Small intestine (tissue), 7 donors: ENCODE results near the gene ATL2. TPM values are rescaled to one million over a fixed set of nuclear protein-coding genes. Genes with fewer than 3 reads are reported as not detected.
A peak's percentile ranks its signal among the peaks of the same experiment; 100 is the strongest.
"Not testable (repeated sequence)": the region's sequence is repeated elsewhere in the genome, so short reads cannot be mapped to it uniquely, and the experiment has no call there.

Experiments
- DNase-seq, 2 donors: peaks; one replicate each; pipeline versions ENCODE4 v3.0.0 to v3.0.0-alpha.2; 2013
- FAIRE-seq: peaks from 2 replicates; lab custom pipeline; 2012; peaks lifted over from hg19 to GRCh38; lab: Jason Lieb, UNC
- H3K27ac ChIP-seq, 3 donors: one replicate each; pipeline ENCODE4 v1.5.1; 2013; ENCODE audit warnings: low read length in 2 of 3, mild to moderate bottlenecking in 2 of 3, control low read depth in 1 of 3, inconsistent platforms in 1 of 3, low read depth in 1 of 3, moderate library complexity in 1 of 3
- H3K27me3 ChIP-seq, 3 donors: one replicate each; pipeline ENCODE4 v1.6.1; 2013; ENCODE audit warnings: low read length in 3 of 3, inconsistent platforms in 1 of 3; ENCODE audit not compliant: control insufficient read depth in 3 of 3, insufficient read depth in 3 of 3
- H3K36me3 ChIP-seq, 3 donors: one replicate each; pipeline ENCODE4 v1.6.1; 2013; ENCODE audit warnings: low read length in 3 of 3, inconsistent platforms in 1 of 3, low read depth in 1 of 3, mild to moderate bottlenecking in 1 of 3, moderate library complexity in 1 of 3; ENCODE audit not compliant: control insufficient read depth in 3 of 3, insufficient read depth in 2 of 3
- H3K4me1 ChIP-seq, 3 donors: one replicate each; pipeline ENCODE4 v1.6.1; 2013; ENCODE audit warnings: low read length in 2 of 3, inconsistent platforms in 1 of 3, low read depth in 1 of 3, mild to moderate bottlenecking in 1 of 3, moderate library complexity in 1 of 3; ENCODE audit not compliant: control insufficient read depth in 3 of 3, insufficient read depth in 2 of 3
- H3K4me3 ChIP-seq, 3 donors: one replicate each; pipeline ENCODE4 v1.5.1; 2013; ENCODE audit warnings: low read length in 3 of 3, control low read depth in 1 of 3, inconsistent platforms in 1 of 3, low read depth in 1 of 3, mild to moderate bottlenecking in 1 of 3, moderate library complexity in 1 of 3
- H3K9me3 ChIP-seq, 2 donors: one replicate each; pipeline ENCODE4 v1.6.1; 2013; ENCODE audit warnings: low read depth in 1 of 2, low read length in 1 of 2; ENCODE audit not compliant: control insufficient read depth in 2 of 2, insufficient read depth in 1 of 2
- WGBS, 3 donors: extraction: QIAGEN DNeasy Blood & Tissue Kit; methylation state at CpG; one replicate each; pipeline ENCODE4 v1.1.7; 2013; 5-methylcytosine and 5-hydroxymethylcytosine counted together
- polyA plus RNA-seq, 4 donors: library from polyadenylated mRNA; stranded (reverse) in 3 of 4; unstranded in 1 of 4; fragments of 200-250 nt in 3 of 4; fragments of 120-200 nt in 1 of 4; gene quantifications; one replicate each; pipeline versions ENCODE4 v1.2.1 to v1.2.3, GENCODE V29; 2013
- donor health status: healthy with polysubstance abuse.
- donor health status: control.
- donor health status: control.
- donor health status: Bipolar disorder and iron deficiency.
- donor health status: healthy.

The ATL2 gene
- polyA plus RNA-seq, 4 donors = 26.2 to 78.8 (median 34.5) TPM

DNA sequence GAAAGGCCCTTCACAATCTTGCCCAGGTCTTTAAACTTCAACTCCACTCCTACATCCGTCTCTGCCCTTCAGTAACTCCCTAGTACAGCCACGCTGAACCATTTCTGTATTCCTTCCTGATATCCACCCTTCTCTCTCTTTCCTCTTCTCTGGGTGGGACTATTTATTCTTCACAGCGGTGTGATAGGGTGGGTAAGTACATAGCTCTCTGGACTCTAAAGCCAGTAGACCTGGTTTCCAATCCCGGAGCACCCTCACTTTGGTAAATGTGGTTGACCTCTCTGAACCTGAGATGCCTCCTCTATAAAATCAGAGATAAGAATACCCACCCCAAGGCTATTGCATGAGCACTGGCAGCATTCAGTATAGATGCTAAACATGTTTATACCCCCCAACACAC, 86.7 kb downstream of the ATL2 start:
- H3K4me3 ChIP-seq = no peak overlapping the region
- peaks cover 0 to 3% (median 0%) of the 10 kb centered on the region in 3 donors for H3K36me3 ChIP-seq
- FAIRE-seq = no peak
- H3K9me3 ChIP-seq = peaks cover 0 to 4% of the 10 kb centered on the region in 2 donors
- H3K27me3 ChIP-seq = no peaks in the 10 kb centered on the region
- H3K27ac ChIP-seq = no peak overlapping the region
- DNase-seq = no peak
- peaks cover 0 to 13% (median 0%) of the 10 kb centered on the region in 3 donors for H3K4me1 ChIP-seq
- 14 to 52% (median 28%) methylated on average over 4 of the region's 4 CpGs for WGBS, 3 donors

DNA sequence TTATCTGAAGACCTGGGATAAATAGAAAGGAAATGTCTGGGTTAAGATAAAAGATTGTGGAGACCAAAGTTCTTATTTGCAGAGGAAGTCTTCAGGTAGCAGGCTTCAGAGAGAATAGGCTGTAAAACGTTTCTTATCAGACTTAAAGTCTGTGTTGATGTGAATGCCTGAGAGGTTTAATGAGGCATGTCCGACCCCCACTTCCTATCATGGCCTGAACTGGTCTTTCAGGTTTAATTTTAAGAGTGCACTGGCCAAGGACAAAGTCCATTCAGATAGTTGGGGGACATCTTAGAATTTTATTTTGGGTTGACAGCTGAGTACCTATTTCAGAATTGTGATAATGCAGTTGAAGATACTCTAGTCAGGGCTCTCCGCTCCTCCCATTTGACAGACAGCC, 92.1 kb downstream of the ATL2 start:
- 18 to 34% (median 20%) methylated on average over 3 of the region's 3 CpGs for WGBS, 3 donors
- Histone ChIP-seq H3K27ac (no peak overlapping the region), H3K36me3 (no peaks in the 10 kb centered on the region), H3K4me3 (no peak overlapping the region), H3K4me1 (peaks cover 0 to 12% (median 0%) of the 10 kb centered on the region in 3 donors), H3K9me3 (peaks cover 0 to 4% of the 10 kb centered on the region in 2 donors), H3K27me3 (no peaks in the 10 kb centered on the region)
- no peak for FAIRE-seq
- DNase-seq = peak; percentile 59 to 73

DNA sequence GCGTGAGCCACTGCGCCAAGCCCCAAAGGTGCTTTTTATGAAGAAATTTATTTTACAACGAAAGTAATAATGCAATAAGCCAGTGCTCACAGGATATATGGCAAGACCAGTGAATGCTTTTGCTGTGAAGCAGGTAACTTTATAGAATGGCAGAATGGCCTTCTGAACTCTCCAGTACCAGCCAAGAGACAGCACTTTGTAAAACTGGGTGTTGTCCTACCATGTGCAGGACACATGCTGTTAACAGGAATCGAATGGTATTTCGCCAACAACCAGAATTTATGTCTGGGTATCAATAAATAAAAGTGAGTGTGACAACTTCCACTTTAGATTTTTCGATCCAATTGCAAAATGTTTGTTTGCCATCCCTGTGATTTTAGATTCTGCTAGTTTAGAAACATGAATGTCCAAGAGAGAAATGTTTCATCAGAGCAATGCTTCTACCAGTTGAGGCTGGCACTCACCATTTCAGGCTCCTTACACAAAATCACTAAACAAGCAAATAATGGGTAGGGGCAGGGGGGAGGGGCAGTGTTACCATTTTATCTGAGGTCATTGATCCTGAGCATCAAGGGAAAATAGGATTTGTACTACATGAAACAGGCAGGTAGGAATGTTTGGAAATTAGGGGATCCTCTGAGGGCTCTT, 95.9 kb downstream of the ATL2 start:
- Histone ChIP-seq H3K9me3 (peaks cover 0 to 4% of the 10 kb centered on the region in 2 donors), H3K27me3 (no peaks in the 10 kb centered on the region), H3K36me3 (no peaks in the 10 kb centered on the region), H3K4me3 (no peak overlapping the region), H3K4me1 (peaks cover 0 to 23% (median 0%) of the 10 kb centered on the region in 3 donors), H3K27ac (no peak overlapping the region)
- 89 to 95% (median 94%) methylated on average over 6 of the region's 6 CpGs for WGBS, 3 donors
- DNase-seq (no peak), FAIRE-seq (no peak)

DNA sequence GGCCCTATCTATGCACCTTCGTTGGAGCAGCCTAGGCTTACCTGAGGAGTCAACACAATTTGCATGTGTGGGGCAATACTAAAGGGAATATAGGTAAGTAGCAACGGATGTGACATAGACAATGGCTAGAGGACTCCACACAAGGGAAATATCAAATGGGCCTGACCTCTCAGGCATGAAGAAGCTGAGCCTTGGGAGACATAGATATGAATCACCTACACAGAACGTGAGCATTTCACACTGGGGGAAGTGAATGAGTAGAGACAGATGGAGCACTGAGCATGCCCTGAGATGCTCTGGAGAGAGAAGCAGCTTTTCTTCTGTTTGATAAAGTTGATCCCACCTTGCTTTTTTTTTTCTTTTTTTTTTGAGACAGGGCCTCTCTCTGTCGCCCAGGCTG, 97.9 kb downstream of the ATL2 start:
- Histone ChIP-seq H3K27me3 (no peaks in the 10 kb centered on the region), H3K4me3 (no peak overlapping the region), H3K9me3 (no peaks in the 10 kb centered on the region), H3K4me1 (peaks cover 0 to 13% (median 0%) of the 10 kb centered on the region in 3 donors), H3K36me3 (no peaks in the 10 kb centered on the region), H3K27ac (no peak overlapping the region)
- DNase-seq (no peak), FAIRE-seq (no peak)
- WGBS, 3 donors = 76 to 79% (median 78%) methylated on average over 4 of the region's 4 CpGs

DNA sequence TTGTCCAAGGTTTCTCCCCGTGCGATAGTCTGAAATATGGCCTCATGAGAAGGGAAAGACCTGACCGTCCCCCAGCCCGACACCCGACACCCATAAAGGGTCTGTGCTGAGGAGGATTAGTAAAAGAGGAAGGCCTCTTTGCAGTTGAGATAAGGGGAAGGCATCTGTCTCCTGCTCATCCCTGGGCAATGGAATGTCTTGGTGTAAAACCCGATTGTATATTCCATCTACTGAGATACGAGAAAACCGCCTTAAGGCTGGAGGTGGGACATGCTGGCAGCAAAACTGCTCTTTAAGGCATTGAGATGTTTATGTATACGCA, 99.0 kb downstream of the ATL2 start:
- not testable (repeated sequence) for H3K27me3 ChIP-seq, H3K9me3 ChIP-seq, H3K27ac ChIP-seq, H3K4me3 ChIP-seq, DNase-seq, FAIRE-seq, H3K36me3 ChIP-seq
- peaks cover 0 to 13% (median 0%) of the 10 kb centered on the region in 3 donors for H3K4me1 ChIP-seq
- 86 to 93% (median 91%) methylated on average over 9 of the region's 9 CpGs for WGBS, 3 donors

DNA sequence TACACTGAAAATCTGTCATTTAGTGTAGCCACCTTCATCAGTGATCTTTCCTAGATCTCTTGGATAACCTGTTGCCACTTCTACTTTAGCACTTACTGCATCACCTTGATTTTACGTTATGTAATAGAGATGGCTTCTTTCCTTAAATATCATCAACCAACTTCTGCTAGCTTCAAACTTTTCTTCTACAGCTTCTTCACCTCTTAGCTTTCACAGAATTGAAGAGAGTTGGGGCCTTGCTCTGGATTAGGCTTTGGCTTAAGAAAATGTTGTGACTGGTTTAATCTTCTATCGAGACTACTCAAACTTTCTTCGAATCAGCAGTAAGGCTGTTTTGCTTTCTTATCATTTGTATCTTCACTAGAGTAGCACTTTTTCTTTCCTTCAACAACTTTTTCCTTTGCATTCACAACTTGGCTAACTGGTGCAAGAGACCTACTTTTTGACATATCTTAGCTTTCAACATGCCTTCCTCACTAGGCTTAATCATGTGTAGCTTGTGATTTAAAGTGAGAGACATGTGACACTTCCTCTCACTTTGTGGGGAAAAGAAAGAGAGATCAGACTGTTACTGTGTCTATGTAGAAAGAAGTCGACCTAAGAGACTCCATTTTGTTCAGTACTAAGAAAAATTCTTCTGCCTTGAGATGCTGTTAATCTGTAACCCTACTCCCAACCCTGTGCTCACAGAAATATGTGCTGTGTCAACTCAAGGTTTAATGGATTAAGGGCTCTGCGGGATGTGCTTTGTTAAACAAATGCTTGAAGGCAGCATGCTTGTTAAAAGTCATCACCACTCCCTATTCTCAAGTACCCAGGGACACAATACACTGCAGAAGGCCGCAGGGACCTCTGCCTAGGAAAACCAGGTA, 99.6 kb downstream of the ATL2 start:
- H3K9me3 ChIP-seq = no peaks in the 10 kb centered on the region
- no peaks in the 10 kb centered on the region for H3K27me3 ChIP-seq
- H3K36me3 ChIP-seq = no peaks in the 10 kb centered on the region
- DNase-seq (peak in 1 of 2 donors; percentile 49), FAIRE-seq (no peak)
- WGBS, 3 donors = 61 to 66% (median 63%) methylated on average over 6 of the region's 6 CpGs
- peaks cover 0 to 13% (median 0%) of the 10 kb centered on the region in 3 donors for H3K4me1 ChIP-seq
- H3K27ac ChIP-seq = no peak overlapping the region
- no peak overlapping the region for H3K4me3 ChIP-seq

DNA sequence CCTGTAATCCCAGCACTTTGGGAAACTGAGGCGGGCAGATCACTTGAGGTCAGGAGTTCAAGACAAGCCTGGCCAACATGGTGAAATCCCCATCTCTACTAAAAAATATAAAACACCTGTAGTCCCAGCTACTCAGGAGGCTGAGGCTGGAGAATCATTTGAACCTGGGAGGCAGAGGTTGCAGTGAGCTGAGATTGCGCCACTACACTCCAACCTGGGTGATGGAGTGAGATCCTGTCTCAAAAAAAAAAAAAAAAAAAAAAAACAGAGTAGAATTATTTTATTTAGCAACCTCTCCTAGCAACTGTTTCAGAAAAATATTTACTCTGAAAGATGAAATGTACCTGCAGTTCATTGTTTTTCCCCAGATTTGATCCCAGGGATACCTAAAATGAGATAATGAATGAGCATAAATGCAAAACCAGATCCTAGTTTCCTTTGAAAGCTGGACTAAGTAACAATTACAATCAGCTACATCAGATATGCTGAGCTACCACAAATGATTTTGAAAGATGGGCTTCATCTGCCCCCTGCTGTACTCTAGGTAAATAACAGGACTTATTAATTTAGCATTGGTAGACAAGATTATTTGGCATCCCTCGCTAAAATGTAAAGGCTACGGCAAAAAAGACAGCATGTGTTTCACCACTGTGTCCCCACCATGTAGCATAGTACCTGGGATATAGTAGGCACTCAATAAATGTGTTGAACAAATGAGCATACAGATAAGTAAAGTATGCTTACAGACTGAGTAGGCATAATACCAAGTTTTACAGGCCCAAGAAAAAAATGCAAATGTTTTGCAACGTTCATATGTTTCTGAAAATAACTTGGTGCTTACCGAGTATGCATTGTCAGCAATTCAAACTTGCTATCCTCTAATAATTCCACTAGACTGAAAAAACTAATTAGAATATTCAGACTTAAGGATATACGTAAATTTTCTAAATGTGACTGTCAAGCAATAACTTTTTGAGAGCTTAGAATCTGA, 102.5 kb downstream of the ATL2 start:
- Histone ChIP-seq H3K27me3 (no peaks in the 10 kb centered on the region), H3K27ac (no peak overlapping the region), H3K36me3 (no peaks in the 10 kb centered on the region), H3K4me3 (no peak overlapping the region), H3K9me3 (no peaks in the 10 kb centered on the region), H3K4me1 (peaks cover 0 to 13% (median 0%) of the 10 kb centered on the region in 3 donors)
- 66 to 76% (median 66%) methylated on average over 7 of the region's 7 CpGs for WGBS, 3 donors
- DNase-seq (peak; percentile 33 to 63), FAIRE-seq (no peak)

DNA sequence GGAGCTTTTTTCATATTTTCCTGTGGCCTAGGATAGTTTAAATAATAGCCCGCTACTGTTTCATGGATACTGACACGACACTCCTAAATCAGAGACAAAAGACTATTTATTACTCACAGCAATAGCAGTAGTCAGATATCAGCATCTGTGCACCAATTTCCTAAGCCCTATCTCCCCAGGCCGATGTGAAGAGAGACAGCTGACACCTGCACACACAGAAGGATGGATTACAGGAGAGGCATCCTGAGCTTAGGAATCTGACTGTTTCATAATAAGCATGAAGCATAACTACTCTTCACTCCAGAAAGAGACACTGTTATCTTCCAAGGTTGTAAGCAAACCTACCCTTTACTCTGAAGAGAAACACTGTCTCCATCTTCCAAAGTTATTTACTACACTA, 105.4 kb downstream of the ATL2 start:
- 81 to 85% (median 81%) methylated on average over 3 of the region's 3 CpGs for WGBS, 3 donors
- Histone ChIP-seq H3K27ac (no peak overlapping the region), H3K36me3 (no peaks in the 10 kb centered on the region), H3K27me3 (no peaks in the 10 kb centered on the region), H3K4me3 (no peak overlapping the region), H3K9me3 (no peaks in the 10 kb centered on the region), H3K4me1 (no peaks in the 10 kb centered on the region)
- FAIRE-seq (no peak), DNase-seq (no peak)
